SK-N-SH (cell line): ENCODE results near the gene NFIA.

Experiments used
- CTCF ChIP-seq: fragments of 200-600 bp; sonication (generic); IDR thresholded peaks from 2 replicates; pipeline ENCODE4 v1.6.1; 2017; ENCODE audit warnings: antibody characterized with exemption, mild to moderate bottlenecking, moderate library complexity
- ELF1 ChIP-seq: IDR thresholded peaks from 2 replicates; pipeline ENCODE4 v1.4.0; 2012
- EP300 ChIP-seq, 2 experiments: IDR thresholded peaks; 2 replicates each; pipeline versions ENCODE4 v1.4.0 to v1.6.1; 2012; ENCODE audit warnings: borderline replicate concordance in 1 of 2, low read depth in 1 of 2, low read length in 1 of 2
- EZH2phosphoT487 ChIP-seq: fragments of 200-600 bp; sonication (generic); IDR thresholded peaks from 2 replicates; pipeline ENCODE4 v1.6.1; 2017; ENCODE audit warnings: low read depth, mixed run types, mild to moderate bottlenecking, antibody characterized with exemption, moderate library complexity, borderline replicate concordance
- GABPA ChIP-seq: IDR thresholded peaks from 2 replicates; pipeline ENCODE4 v1.4.0; 2012; ENCODE audit warnings: low read depth, mild to moderate bottlenecking
- JUND ChIP-seq: IDR thresholded peaks from 2 replicates; pipeline ENCODE4 v1.4.0; 2012
- NFIC ChIP-seq: IDR thresholded peaks from 2 replicates; pipeline ENCODE4 v1.4.0; 2012; ENCODE audit warnings: borderline replicate concordance
- REST ChIP-seq: IDR thresholded peaks from 2 replicates; pipeline ENCODE4 v1.6.1; 2012; ENCODE audit warnings: mild to moderate bottlenecking, low read depth, low read length, moderate library complexity
- RXRA ChIP-seq: IDR thresholded peaks from 2 replicates; pipeline ENCODE4 v1.4.0; 2012; ENCODE audit warnings: low read depth, mild to moderate bottlenecking, borderline replicate concordance
- SIN3A ChIP-seq: IDR thresholded peaks from 2 replicates; pipeline ENCODE4 v1.6.1; 2012; ENCODE audit warnings: low read depth, mild to moderate bottlenecking, low read length, moderate library complexity, borderline replicate concordance
- TAF1 ChIP-seq: IDR thresholded peaks from 2 replicates; pipeline ENCODE4 v1.6.1; 2012; ENCODE audit warnings: low read depth, mild to moderate bottlenecking, low read length, moderate library complexity, borderline replicate concordance
- YY1 ChIP-seq: IDR thresholded peaks from 2 replicates; pipeline ENCODE4 v1.4.0; 2012; ENCODE audit warnings: low read depth, mild to moderate bottlenecking
- TF ChIP-seq, protein P1 (sequence below): IDR thresholded peaks from 2 replicates; pipeline ENCODE4 v1.4.0; 2012; ENCODE audit warnings: low read depth

DNA sequence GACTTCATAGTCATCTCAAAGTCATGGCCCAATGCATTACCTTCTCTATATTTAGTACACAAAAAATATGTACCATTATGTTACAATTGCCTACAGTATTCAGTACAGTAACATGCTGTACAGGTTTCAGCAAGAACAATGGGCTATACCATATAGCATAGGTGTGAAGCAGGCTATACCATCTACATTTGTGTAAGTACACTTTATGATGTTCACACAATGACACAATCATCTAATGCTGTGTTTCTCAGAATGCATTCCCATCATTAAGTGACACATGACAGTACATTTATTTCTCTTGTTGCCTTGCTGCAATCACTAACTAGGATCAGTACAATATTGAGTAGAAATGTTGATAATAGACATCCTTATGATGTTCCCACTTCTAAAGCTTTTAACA, 46.5 kb upstream of the NFIA start:
- TF ChIP-seq REST: no peak
- TF ChIP-seq CTCF: no peak
- TF ChIP-seq GABPA: no peak
- TF ChIP-seq RXRA: no peak
- no peak for TF ChIP-seq TAF1
- no peak for TF ChIP-seq SIN3A
- no peak for TF ChIP-seq JUND
- no peak for TF ChIP-seq EP300 (IDR thresholded peaks at IDR 0.05; ENCODE audit: borderline replicate concordance in 1 of 2, low read depth in 1 of 2, low read length in 1 of 2)
- TF ChIP-seq EZH2phosphoT487: no peak
- no peak for TF ChIP-seq YY1
- TF ChIP-seq, protein P1, sequence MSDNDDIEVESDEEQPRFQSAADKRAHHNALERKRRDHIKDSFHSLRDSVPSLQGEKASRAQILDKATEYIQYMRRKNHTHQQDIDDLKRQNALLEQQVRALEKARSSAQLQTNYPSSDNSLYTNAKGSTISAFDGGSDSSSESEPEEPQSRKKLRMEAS: no peak
- TF ChIP-seq NFIC: no peak
- no peak for TF ChIP-seq ELF1
